ENCODE results near the gene APP.

GRCh38 chr21:26112975-26113374 is 57.6 kb downstream of the APP start:
- TF ChIP-seq PPARA (CRISPR knock-in tag; IDR thresholded peaks at IDR 0.05; ENCODE audit: borderline replicate concordance) (no peak), ZFP30 (CRISPR knock-in tag; IDR thresholded peaks at IDR 0.05) (no peak), ZNF70 (CRISPR knock-in tag; IDR thresholded peaks at IDR 0.05) (no peak), ARNTL (CRISPR knock-in tag; IDR thresholded peaks at IDR 0.05; ENCODE audit: borderline replicate concordance, low read depth) (no peak), ISL1 (CRISPR knock-in tag; IDR thresholded peaks at IDR 0.05) (no peak), ZC3H10 (CRISPR knock-in tag; IDR thresholded peaks at IDR 0.05) (no peak)
- TF ChIP-seq, protein P1, sequence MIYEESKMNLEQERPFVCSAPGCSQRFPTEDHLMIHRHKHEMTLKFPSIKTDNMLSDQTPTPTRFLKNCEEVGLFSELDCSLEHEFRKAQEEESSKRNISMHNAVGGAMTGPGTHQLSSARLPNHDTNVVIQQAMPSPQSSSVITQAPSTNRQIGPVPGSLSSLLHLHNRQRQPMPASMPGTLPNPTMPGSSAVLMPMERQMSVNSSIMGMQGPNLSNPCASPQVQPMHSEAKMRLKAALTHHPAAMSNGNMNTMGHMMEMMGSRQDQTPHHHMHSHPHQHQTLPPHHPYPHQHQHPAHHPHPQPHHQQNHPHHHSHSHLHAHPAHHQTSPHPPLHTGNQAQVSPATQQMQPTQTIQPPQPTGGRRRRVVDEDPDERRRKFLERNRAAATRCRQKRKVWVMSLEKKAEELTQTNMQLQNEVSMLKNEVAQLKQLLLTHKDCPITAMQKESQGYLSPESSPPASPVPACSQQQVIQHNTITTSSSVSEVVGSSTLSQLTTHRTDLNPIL (CRISPR knock-in tag; IDR thresholded peaks at IDR 0.05; ENCODE audit: low read depth): no peak
- TF ChIP-seq, protein P2, sequence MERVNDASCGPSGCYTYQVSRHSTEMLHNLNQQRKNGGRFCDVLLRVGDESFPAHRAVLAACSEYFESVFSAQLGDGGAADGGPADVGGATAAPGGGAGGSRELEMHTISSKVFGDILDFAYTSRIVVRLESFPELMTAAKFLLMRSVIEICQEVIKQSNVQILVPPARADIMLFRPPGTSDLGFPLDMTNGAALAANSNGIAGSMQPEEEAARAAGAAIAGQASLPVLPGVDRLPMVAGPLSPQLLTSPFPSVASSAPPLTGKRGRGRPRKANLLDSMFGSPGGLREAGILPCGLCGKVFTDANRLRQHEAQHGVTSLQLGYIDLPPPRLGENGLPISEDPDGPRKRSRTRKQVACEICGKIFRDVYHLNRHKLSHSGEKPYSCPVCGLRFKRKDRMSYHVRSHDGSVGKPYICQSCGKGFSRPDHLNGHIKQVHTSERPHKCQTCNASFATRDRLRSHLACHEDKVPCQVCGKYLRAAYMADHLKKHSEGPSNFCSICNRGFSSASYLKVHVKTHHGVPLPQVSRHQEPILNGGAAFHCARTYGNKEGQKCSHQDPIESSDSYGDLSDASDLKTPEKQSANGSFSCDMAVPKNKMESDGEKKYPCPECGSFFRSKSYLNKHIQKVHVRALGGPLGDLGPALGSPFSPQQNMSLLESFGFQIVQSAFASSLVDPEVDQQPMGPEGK (CRISPR knock-in tag; IDR thresholded peaks at IDR 0.05; ENCODE audit: borderline replicate concordance): no peak
